HG03442 (cell line): ENCODE measurements around the gene SLC7A6OS.

Experiments
- ATAC-seq: cut with Tn5 transposase; IDR thresholded peaks from one replicate; pipeline ENCODE4 v1.9.1; 2021; ENCODE audit warnings: mild to moderate bottlenecking, moderate library complexity; ENCODE audit not compliant: unreplicated experiment

Gene SLC7A6OS

GRCh38 chr16:68282064-68282452 lies 28.7 kb downstream of the SLC7A6OS start:
- no peak for ATAC-seq

DNA sequence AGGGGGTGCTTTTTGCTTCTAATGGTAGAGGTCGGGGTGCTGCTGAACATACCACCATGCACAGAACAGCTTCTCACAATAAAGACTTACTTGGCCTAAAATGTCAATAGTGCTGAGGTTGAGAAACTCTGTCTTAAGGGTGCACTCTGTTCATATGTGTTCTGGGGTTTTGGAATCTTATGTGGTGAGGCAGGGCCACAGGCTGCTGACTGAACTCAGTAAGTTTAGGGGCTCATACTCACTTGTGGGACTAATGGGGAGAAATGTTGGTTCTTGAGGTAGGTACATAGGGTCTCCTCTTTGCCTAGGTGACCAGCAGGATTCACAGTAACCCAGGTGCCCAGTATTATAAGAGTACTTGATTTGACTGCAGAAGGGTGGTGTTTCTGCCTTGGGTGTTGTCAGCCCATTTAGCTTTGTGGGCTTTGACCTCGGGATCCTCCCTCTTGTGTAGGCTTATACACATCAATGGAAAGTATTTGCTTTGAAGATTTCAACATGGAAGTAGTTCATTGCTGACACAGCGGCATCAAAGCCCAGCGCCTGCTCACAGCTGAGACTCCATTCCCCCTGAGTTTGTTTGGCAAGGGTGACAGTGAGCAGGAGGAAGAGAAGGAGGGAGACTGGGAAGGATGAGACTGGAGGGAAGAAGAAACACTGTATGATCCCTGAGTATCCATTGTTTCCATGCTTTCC lies 29.2 kb downstream of the SLC7A6OS start:
- ATAC-seq: no peak

DNA sequence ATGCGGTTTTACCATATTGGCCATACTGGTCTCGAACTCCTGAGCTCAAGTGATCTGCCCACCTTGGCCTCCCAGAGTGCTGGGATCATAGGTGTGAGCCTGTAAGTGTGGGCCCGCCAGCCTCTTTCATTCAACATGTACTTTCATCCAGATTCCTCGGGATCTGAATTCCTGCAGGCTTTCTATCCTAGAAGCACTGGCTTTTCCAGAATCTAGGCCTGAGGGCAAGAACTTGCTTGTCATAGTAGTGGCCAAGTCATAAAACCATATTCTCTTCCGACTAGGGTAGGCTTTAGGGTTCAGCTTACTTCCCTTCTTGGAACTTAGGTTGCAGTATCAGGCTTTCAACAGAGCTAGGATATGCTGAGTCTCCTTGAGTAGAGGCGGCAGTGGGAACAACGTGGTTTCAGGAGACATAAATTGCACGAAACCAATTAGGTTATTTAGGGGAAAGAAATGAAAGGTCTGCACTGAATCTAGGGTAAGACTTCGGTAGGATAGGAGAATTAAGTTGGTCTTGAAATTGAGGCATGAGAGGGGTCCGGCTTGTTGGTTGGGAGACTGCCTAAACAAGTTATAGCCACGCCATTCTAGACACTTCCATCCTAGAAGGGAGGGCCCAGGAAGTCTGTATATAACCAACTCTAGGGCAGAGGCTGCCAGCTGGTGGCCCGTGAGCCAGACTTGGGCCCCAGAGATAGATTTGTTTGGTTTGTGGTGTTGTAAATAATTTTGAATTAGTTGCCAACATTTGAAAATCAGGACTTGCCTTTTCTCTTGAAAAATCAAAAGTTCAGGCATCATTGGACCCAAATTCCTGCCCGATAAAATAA lies 30.8 kb downstream of the SLC7A6OS start:
- ATAC-seq: no peak

GRCh38 chr16:68276223-68276622 lies 34.5 kb downstream of the SLC7A6OS start:
- no peak for ATAC-seq

- peak; percentile 70 for ATAC-seq
Observed at GRCh38 chr16:68275611-68276191, 35.0 kb downstream of the SLC7A6OS start.

GRCh38 chr16:68274441-68274840 lies 36.3 kb downstream of the SLC7A6OS start:
- no peak for ATAC-seq

- ATAC-seq: no peak
Observed at GRCh38 chr16:68273896-68274295, 36.9 kb downstream of the SLC7A6OS start.

DNA sequence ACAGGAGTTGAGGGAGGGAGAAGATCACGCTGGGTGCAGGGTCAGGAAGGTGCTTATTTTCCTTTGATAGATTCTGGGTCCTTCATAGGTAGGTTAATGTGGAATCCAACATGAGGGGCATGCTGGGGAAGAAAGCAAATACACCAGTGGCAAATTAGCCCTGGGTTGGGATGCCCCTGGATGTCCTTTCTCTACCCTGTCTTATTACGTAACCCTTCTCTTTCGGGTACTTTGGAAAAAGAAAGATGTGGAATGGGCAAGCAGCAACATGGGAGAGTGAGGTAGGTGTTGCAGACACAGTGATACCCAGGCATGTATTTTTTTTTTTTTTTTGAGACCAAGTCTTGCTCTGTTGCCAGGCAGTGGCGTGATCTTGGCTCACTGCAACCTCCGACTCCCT lies 37.3 kb downstream of the SLC7A6OS start:
- ATAC-seq: no peak

DNA sequence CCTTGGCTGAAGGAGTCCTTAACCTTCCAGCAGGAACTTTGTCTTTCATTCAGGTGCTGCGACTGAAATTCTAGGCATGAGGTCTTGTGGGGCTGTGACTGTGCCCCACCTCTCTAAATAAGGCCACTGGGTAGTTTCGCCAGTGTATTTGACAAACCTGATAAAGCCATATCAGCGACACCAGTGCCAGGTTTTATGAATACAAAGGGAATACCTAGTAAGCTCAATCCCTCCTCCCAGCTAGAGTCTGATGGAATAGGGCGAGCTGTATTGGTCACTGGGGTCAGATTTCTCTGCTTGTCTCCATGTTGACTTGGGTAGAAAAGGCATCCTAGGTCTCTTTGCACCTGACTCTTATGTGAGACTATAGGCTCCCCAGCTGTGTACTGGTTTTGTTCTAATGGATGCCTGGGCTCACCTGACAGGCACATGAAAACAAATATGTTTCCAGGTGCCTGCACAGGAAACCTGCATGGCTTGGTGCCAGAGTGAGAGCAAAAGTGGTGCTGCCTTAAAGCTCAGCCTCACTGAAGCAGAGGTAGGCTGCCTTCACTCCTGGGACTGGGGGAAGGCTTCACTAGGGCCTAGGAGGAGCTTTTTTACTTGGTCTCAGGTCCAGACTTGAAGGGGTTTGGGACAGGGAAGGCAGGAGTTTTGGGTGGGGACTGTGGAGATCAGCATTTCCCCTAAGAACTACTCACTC lies 38.1 kb downstream of the SLC7A6OS start:
- ATAC-seq: no peak

- ATAC-seq: no peak
Observed at GRCh38 chr16:68270353-68270752, 40.4 kb downstream of the SLC7A6OS start.

GRCh38 chr16:68269793-68270192 lies 41.0 kb downstream of the SLC7A6OS start:
- no peak for ATAC-seq

- no peak for ATAC-seq
Observed at GRCh38 chr16:68267612-68268405, 42.9 kb downstream of the SLC7A6OS start.

GRCh38 chr16:68265078-68265920 lies 45.4 kb downstream of the SLC7A6OS start:
- peak; percentile 2 for ATAC-seq

- ATAC-seq: peak; percentile 47
Observed at GRCh38 chr16:68264128-68265077, 46.3 kb downstream of the SLC7A6OS start, which contains the start of gene SLC7A6. Gene SLC7A6, plus strand, starts transcription at chr16:68264526. Its CDS starts 10,201 bp downstream, at chr16:68274727.

DNA sequence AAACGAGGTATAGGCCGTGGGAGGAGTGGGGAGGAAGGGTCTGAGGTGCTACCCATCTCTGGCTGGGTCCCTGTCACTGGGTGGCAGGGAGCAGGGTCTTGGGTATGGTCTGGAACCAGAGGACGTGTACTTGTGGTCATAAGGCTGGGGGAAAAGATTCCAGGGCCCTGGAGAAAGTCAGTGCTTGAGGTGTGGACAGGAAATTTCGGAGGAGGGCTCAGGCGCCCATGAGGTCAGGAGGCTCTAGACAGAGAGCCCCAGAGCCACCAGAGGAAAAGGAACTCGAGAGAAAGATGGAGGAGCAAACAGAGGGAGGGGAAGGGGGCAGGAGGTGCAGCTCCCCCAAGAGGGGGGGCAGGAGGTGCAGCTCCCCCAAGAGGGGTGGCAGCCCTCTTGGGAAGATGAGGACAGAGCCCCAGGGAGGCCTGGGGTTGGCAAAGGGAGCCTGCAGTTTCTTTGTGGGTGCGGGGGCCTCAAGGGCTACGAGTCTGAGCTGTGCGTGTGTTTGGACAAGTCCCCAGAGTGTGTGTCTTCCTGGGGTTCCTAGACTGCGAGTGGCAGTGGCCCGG lies 47.1 kb downstream of the SLC7A6OS start:
- peak; percentile 4 for ATAC-seq

- ATAC-seq: no peak
Observed at GRCh38 chr16:68259007-68259825, 51.5 kb downstream of the SLC7A6OS start.
